Measurements from ENCODE around the gene ZNF225.
"Not testable (repeated sequence)": the region's sequence is repeated elsewhere in the genome, so short reads cannot be mapped to it uniquely, and the experiment has no call there.

The ZNF225 gene

GRCh38 chr19:44113138-44113783 lies at the start of gene ZNF225:
Gene ZNF225 (plus strand): TSS chr19:44113399. CDS start chr19:44115828, 2,429 bp downstream.
- DNase-seq, result peak; percentile 99

- no peak for DNase-seq
These were observed 46.9 kb upstream of the ZNF225 start for GRCh38 chr19:44066305-44066704.

- no peak for DNase-seq
These were observed 43.8 kb upstream of the ZNF225 start for GRCh38 chr19:44069415-44069814.

GRCh38 chr19:44071824-44072542 lies 41.2 kb upstream of the ZNF225 start, which contains the start of gene ZNF284:
Gene ZNF284 (plus strand): TSS chr19:44072159. CDS start chr19:44076390, 4,231 bp downstream.
- DNase-seq, result peak; percentile 96

GRCh38 chr19:44072543-44073401 lies 40.4 kb upstream of the ZNF225 start:
- peak; percentile 13 for DNase-seq

GRCh38 chr19:44076325-44076724 lies 36.9 kb upstream of the ZNF225 start:
- no peak for DNase-seq

- DNase-seq, result no peak
These were observed 21.1 kb upstream of the ZNF225 start for GRCh38 chr19:44092108-44092507.

GRCh38 chr19:44093931-44094765 lies 19.1 kb upstream of the ZNF225 start, which contains the start of gene ZNF224:
Gene ZNF224 (plus strand): TSS chr19:44094361. CDS start chr19:44097874, 3,513 bp downstream.
- DNase-seq, result peak; percentile 95

- no peak for DNase-seq
These were observed 5.4 kb upstream of the ZNF225 start for GRCh38 chr19:44107751-44108150.

- DNase-seq, result no peak
These were observed 3.7 kb upstream of the ZNF225 start for GRCh38 chr19:44109458-44109857.

GRCh38 chr19:44111910-44112463 lies 1.2 kb upstream of the ZNF225 start:
- DNase-seq, result peak; percentile 36

- DNase-seq, result no peak
These were observed 429 bp upstream of the ZNF225 start for GRCh38 chr19:44112802-44113137.

GRCh38 chr19:44113784-44114390 lies 688 bp downstream of the ZNF225 start:
- no peak for DNase-seq

- DNase-seq, result not testable (repeated sequence)
These were observed 8.0 kb downstream of the ZNF225 start for GRCh38 chr19:44121162-44121561.

GRCh38 chr19:44131955-44132354 lies 18.8 kb downstream of the ZNF225 start:
- DNase-seq, result no peak

GRCh38 chr19:44141191-44142058 lies 28.2 kb downstream of the ZNF225 start, which contains the start of gene ZNF234:
Gene ZNF234 (plus strand): TSS chr19:44141554. CDS start chr19:44144633, 3,079 bp downstream.
- DNase-seq, result peak; percentile 79

- peak; percentile 33 for DNase-seq
These were observed 28.8 kb downstream of the ZNF225 start for GRCh38 chr19:44142059-44142433.

- DNase-seq, result no peak
These were observed 36.6 kb downstream of the ZNF225 start for GRCh38 chr19:44149776-44150175.

GRCh38 chr19:44151491-44151890 lies 38.3 kb downstream of the ZNF225 start:
- DNase-seq, result no peak

GRCh38 chr19:44156475-44156874 lies 43.3 kb downstream of the ZNF225 start:
- no peak for DNase-seq

- no peak for DNase-seq
These were observed 50.6 kb downstream of the ZNF225 start for GRCh38 chr19:44163789-44164188.
